MM.1S (cell line): ENCODE data around the gene PHACTR1.
A peak's percentile ranks its signal among the peaks of the same experiment; 100 is the strongest.

Experiments used
- DNase-seq: peaks from one replicate; pipeline ENCODE4 v3.0.0-alpha.2; 2015
- H2AFZ ChIP-seq: fragments of 300-600 bp; sonication (generic); 2 replicates; pipeline ENCODE4 v1.6.0; 2016; ENCODE audit warnings: antibody characterized with exemption, low read length
- H3F3A ChIP-seq: fragments of 300-600 bp; sonication (generic); 2 replicates; pipeline ENCODE4 v1.6.1; 2016; ENCODE audit warnings: mild to moderate bottlenecking, antibody characterized with exemption, low read length, moderate library complexity, mixed read lengths; ENCODE audit not compliant: insufficient read depth
- H3K27ac ChIP-seq: fragments of 300-600 bp; sonication (generic); 2 replicates; pipeline ENCODE4 v1.5.1; 2016; ENCODE audit warnings: mild to moderate bottlenecking, low read length
- H3K27me3 ChIP-seq: fragments of 300-600 bp; sonication (generic); replicated peaks from 2 replicates; pipeline ENCODE4 v1.6.0; 2016; ENCODE audit warnings: low read length; ENCODE audit not compliant: insufficient read depth
- H3K36me3 ChIP-seq: fragments of 300-600 bp; sonication (generic); replicated peaks from 2 replicates; pipeline ENCODE4 v1.6.1; 2016; ENCODE audit warnings: mild to moderate bottlenecking, low read length, mixed read lengths; ENCODE audit not compliant: insufficient read depth
- H3K4me1 ChIP-seq: fragments of 300-600 bp; sonication (generic); 2 replicates; pipeline ENCODE4 v1.6.1; 2016; ENCODE audit warnings: low read length, mixed read lengths
- H3K4me2 ChIP-seq: fragments of 300-600 bp; sonication (generic); 2 replicates; pipeline ENCODE4 v1.6.0; 2016; ENCODE audit warnings: low read depth, low read length
- H3K4me3 ChIP-seq: fragments of 300-600 bp; sonication (generic); 2 replicates; pipeline ENCODE4 v1.5.1; 2016; ENCODE audit warnings: low read length, mixed read lengths
- H3K79me2 ChIP-seq: fragments of 300-600 bp; sonication (generic); 2 replicates; pipeline ENCODE4 v1.6.1; 2016; ENCODE audit warnings: mixed run types, low read length, mixed read lengths
- H3K9ac ChIP-seq: fragments of 300-600 bp; sonication (generic); 2 replicates; pipeline ENCODE4 v1.6.1; 2016; ENCODE audit warnings: low read length, mixed read lengths
- H3K9me2 ChIP-seq: fragments of 300-600 bp; sonication (generic); replicated peaks from 2 replicates; pipeline ENCODE4 v1.6.1; 2016; ENCODE audit warnings: mild to moderate bottlenecking, low read length, mixed read lengths; ENCODE audit not compliant: insufficient read depth
- H3K9me3 ChIP-seq: fragments of 300-600 bp; sonication (generic); replicated peaks from 2 replicates; pipeline ENCODE4 v1.6.1; 2016; ENCODE audit warnings: mild to moderate bottlenecking, low read length, mixed read lengths; ENCODE audit not compliant: insufficient read depth
- H4K20me1 ChIP-seq: fragments of 300-600 bp; sonication (generic); 2 replicates; pipeline ENCODE4 v1.6.1; 2016; ENCODE audit warnings: mild to moderate bottlenecking, low read length, moderate library complexity, mixed read lengths; ENCODE audit not compliant: insufficient read depth
- EZH2 ChIP-seq: fragments of 300-600 bp; sonication (generic); optimal IDR thresholded peaks from 2 replicates; pipeline ENCODE3; 2017; ENCODE audit warnings: low read depth, mild to moderate bottlenecking, antibody characterized with exemption, low read length, mixed read lengths
- EZH2phosphoT487 ChIP-seq: fragments of 300-600 bp; sonication (generic); IDR thresholded peaks from 2 replicates; pipeline ENCODE4 v1.6.1; 2018; ENCODE audit warnings: antibody characterized with exemption, low read length
- TF ChIP-seq, protein P1 (sequence below): fragments of 300-600 bp; sonication (generic); IDR thresholded peaks from 2 replicates; pipeline ENCODE4 v1.5.1; 2016; ENCODE audit warnings: antibody characterized with exemption, low read length, mixed read lengths

PHACTR1 gene

DNA sequence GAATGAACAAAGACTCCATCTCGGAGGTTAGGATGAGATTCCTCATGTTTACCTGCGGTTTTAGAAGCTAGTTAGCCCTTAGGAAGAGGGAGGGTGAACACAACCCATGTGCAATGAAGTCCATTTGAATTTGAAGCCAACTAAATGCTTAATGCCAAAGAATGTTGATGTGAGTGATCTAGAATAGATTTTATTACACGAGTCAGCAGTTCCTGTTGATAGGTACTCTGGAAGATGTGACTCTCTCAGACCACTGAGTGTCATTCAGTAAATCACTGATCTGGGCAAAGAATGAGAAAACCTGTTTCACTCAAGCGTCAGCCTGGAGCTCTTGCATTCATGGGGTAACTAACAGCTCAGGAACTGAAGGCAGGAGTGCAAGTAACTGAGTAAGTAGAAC lies 505.5 kb downstream of the PHACTR1 start:
- no peak for TF ChIP-seq EZH2phosphoT487
- TF ChIP-seq, protein P1, sequence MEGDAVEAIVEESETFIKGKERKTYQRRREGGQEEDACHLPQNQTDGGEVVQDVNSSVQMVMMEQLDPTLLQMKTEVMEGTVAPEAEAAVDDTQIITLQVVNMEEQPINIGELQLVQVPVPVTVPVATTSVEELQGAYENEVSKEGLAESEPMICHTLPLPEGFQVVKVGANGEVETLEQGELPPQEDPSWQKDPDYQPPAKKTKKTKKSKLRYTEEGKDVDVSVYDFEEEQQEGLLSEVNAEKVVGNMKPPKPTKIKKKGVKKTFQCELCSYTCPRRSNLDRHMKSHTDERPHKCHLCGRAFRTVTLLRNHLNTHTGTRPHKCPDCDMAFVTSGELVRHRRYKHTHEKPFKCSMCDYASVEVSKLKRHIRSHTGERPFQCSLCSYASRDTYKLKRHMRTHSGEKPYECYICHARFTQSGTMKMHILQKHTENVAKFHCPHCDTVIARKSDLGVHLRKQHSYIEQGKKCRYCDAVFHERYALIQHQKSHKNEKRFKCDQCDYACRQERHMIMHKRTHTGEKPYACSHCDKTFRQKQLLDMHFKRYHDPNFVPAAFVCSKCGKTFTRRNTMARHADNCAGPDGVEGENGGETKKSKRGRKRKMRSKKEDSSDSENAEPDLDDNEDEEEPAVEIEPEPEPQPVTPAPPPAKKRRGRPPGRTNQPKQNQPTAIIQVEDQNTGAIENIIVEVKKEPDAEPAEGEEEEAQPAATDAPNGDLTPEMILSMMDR: no peak
- TF ChIP-seq EZH2: no peak
- no peak for DNase-seq
- no peaks in the 10 kb centered on the region for H3K9me3 ChIP-seq

DNA sequence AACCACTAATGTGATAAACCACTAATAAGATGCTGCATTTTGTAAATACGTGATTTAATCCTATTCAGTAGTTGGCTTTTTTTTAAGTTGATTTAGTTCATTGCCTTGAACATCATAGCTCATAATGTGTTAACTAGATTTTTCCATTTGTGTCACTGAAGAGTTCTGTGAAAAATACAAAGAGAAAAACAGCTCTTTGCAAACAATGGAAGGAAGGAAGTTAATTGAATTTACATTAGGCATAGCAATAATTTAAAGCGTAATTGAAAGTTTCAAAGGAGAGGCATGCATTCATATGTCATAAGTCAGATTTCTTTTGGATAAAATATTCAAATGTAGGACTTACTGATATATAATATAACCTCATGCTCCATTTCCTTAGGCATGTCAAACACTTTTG lies 509.5 kb downstream of the PHACTR1 start:
- no peak overlapping the region for H3K27ac ChIP-seq
- no peak for DNase-seq
- no peaks in the 10 kb centered on the region for H3K27me3 ChIP-seq
- no peak overlapping the region for H3K9ac ChIP-seq
- H3K36me3 ChIP-seq: no peaks in the 10 kb centered on the region
- no peaks in the 10 kb centered on the region for H3K9me2 ChIP-seq
- no peak overlapping the region for H3K4me2 ChIP-seq
- peaks cover 16% of the 10 kb centered on the region for H3F3A ChIP-seq
- H4K20me1 ChIP-seq: no peaks in the 10 kb centered on the region
- no peak overlapping the region for H3K4me3 ChIP-seq
- H3K9me3 ChIP-seq: no peaks in the 10 kb centered on the region
- peaks cover 21% of the 10 kb centered on the region for H3K4me1 ChIP-seq
- peaks cover 21% of the 10 kb centered on the region for H3K79me2 ChIP-seq
- H2AFZ ChIP-seq: no peak overlapping the region
- TF ChIP-seq EZH2phosphoT487 (no peak), EZH2 (no peak)
- TF ChIP-seq, protein P1: no peak

More for the DNA sequence above, 505.5 kb downstream of the PHACTR1 start:
- H3K36me3 ChIP-seq: no peaks in the 10 kb centered on the region
- H3K9ac ChIP-seq: no peak overlapping the region
- no peak overlapping the region for H3K4me2 ChIP-seq
- H2AFZ ChIP-seq: no peak overlapping the region
- H3K4me1 ChIP-seq: peaks cover 15% of the 10 kb centered on the region
- H3K27me3 ChIP-seq: no peaks in the 10 kb centered on the region
- no peak overlapping the region for H3K4me3 ChIP-seq
- H3K27ac ChIP-seq: no peak overlapping the region
- peaks cover 9% of the 10 kb centered on the region for H3F3A ChIP-seq
- H3K9me2 ChIP-seq: no peaks in the 10 kb centered on the region
- H3K79me2 ChIP-seq: 0 out of 2 replicates have a peak, but pooled peaks cover 2% of the 10 kb centered on the region
- no peaks in the 10 kb centered on the region for H4K20me1 ChIP-seq

DNA sequence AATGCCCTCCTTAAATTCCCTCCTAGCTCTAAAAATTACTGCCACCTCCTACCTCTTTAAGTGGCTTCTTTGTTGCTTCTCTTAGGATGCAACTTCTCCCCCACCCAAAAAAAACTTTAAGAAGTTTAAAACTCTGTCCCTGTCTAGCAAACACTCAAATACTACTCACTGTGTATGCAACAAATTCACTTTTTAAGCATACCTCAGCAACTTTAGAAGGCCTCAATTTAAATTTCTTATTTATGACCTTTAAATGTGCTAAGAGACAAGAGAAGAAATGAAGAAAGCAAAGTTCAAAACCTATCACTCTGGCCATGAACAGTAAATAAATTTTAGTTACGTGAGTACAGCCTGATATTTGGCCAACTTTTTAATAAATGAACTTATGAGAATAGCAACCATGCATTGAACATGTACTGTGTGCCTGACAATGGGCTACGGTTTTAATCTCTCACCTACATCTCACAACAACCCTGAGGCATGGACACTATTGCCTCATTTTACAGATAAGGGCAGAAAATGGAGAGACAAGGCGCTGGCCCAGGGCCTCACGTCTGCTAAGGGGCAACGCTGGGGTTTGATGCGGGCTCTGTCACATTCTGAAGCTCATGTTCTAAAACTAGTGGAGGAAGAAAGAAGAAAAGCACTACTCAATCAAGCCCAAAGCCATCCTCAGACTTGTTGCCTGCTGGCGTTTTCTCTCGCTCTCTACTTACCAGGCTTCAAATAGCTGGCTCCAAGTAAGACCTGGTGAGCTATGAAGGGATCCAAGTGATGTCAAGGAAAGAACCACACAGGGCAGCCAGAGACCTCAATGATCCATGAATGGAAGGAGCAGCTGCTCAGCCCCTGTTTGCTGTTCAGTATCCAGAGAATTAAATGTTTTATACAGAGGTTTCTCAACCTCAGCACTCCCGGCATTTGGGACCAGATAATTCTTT lies 512.0 kb downstream of the PHACTR1 start:
- H3K4me3 ChIP-seq: peak overlapping the region; percentile 58
- no peaks in the 10 kb centered on the region for H3K9me3 ChIP-seq
- peak overlapping the region; percentile 71; the same call in 1 of the 2 replicates for H3K27ac ChIP-seq
- H3K27me3 ChIP-seq: no peaks in the 10 kb centered on the region
- H3K9me2 ChIP-seq: no peaks in the 10 kb centered on the region
- peaks cover 16% of the 10 kb centered on the region for H3F3A ChIP-seq
- peaks cover 21% of the 10 kb centered on the region for H3K4me1 ChIP-seq
- DNase-seq: peak; percentile 18
- H3K79me2 ChIP-seq: peaks cover 21% of the 10 kb centered on the region
- H3K4me2 ChIP-seq: peak overlapping the region; percentile 72
- peak overlapping the region; percentile 37; the same call in 1 of the 2 replicates for H2AFZ ChIP-seq
- H3K36me3 ChIP-seq: no peaks in the 10 kb centered on the region
- peak overlapping the region; percentile 40; the same call in 1 of the 2 replicates for H3K9ac ChIP-seq
- no peaks in the 10 kb centered on the region for H4K20me1 ChIP-seq
- TF ChIP-seq EZH2: no peak
- TF ChIP-seq, protein P1: no peak
- TF ChIP-seq EZH2phosphoT487: no peak
